Breast epithelium (tissue), 3 donors: ENCODE data around the gene FHOD3.

Experiments
- CTCF ChIP-seq, 3 donors: fragments of 450-650 bp; IDR thresholded peaks; one replicate each; pipeline ENCODE4 v1.5.1; 2016 to 2017; ENCODE audit warnings: antibody characterized with exemption in 3 of 3, mild to moderate bottlenecking in 3 of 3, moderate library complexity in 3 of 3
- POLR2A ChIP-seq: fragments of 450-650 bp; IDR thresholded peaks from one replicate; pipeline ENCODE4 v1.6.1; 2016; ENCODE audit warnings: antibody characterized with exemption, mild to moderate bottlenecking, moderate library complexity

- TF ChIP-seq CTCF (IDR thresholded peaks at IDR 0.05), result no peak
- no peak for TF ChIP-seq POLR2A
Observed at GRCh38 chr18:36613069-36613468, 315.6 kb downstream of the FHOD3 start.
